A549 treated with AZD2906 at 1 μM for 4 hours (cell line): ENCODE measurements around the gene LGI1. TPM values are rescaled to one million over a fixed set of nuclear protein-coding genes. Genes with fewer than 3 reads are reported as not detected.

Experiments used
- total RNA-seq: library from RNA; stranded (reverse); fragments of 200-300 nt; extraction: Qiagen RNA extraction; gene quantifications from 5 replicates; pipeline ENCODE4 v1.2.3, GENCODE V29; 2022

LGI1 gene
- not detected in 5 replicates for total RNA-seq

DNA sequence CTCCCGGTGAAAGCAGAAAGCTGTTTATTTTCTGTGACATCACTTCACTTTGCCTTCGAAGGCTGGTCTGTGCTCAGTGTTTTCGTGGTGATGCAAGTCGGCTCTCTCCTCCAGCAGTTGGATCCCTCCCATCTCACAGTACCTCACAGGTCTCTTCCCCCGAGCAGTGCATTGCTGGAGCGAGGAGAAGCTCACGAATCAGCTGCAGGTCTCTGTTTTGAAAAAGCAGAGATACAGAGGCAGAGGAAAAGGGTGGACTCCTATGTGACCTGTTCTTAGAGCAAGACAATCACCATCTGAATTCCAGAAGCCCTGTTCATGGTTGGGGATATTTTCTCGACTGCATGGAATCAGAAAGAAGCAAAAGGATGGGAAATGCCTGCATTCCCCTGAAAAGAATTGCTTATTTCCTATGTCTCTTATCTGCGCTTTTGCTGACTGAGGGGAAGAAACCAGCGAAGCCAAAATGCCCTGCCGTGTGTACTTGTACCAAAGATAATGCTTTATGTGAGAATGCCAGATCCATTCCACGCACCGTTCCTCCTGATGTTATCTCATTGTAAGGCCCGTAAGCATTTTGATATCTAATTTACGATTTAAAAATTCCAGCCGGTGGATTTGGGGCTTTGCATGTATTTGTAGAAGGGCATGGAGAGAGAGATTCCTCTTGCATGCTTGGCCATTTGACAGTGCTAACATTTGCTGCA lies at the start of gene LGI1:
LGI1 (plus strand) TSS at position 136 of the 707 bp plus-strand sequence; CDS start at position 345, 209 bp downstream.

Other genes with a start within 250 kb of the LGI1 start
- 0.04 to 0.14 TPM (median 0.09 TPM) in 5 replicates for gene FFAR4, start 191.3 kb upstream of the LGI1 start, total RNA-seq
- 5.6 to 10.8 TPM (median 9.0 TPM) in 5 replicates for gene RBP4, start 156.7 kb upstream of the LGI1 start, total RNA-seq
- gene PDE6C, start 145.4 kb upstream of the LGI1 start, total RNA-seq, result not detected in 5 replicates
- 4.5 to 5.5 TPM (median 5.2 TPM) in 5 replicates for gene FRA10AC1, start 55.3 kb upstream of the LGI1 start, total RNA-seq
- 7.7 to 9.0 TPM (median 8.4 TPM) in 5 replicates for gene SLC35G1, start 136.0 kb downstream of the LGI1 start, total RNA-seq
- gene PLCE1, start 236.0 kb downstream of the LGI1 start, total RNA-seq, result 6.8 to 8.8 TPM (median 8.0 TPM) in 5 replicates